GM19452 (cell line): ENCODE results near the gene MED9.

Experiments
- ATAC-seq: cut with Tn5 transposase; IDR thresholded peaks from one replicate; pipeline ENCODE4 v1.9.1; 2021; ENCODE audit not compliant: unreplicated experiment

MED9 gene

GRCh38 chr17:17533901-17534441 lies 57.2 kb downstream of the MED9 start:
- no peak for ATAC-seq

DNA sequence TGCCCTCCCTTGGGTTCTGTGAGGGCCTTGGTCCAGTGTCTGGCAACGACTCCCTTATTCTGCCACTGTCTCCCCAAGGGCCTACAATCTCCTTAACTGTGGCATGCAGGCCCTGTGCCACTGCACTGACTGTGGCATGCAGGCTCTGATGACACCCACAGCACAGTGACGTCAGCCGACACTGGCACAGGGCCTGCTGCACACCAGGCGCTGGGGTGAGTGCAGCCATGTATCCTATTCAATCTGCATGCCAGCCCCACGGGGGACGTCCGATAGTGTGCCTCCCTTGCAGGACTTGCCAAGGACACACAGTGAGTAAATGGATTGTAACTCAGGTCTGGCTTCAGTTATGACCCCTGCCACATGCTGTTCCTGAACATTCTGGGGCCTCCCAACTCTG lies 59.2 kb downstream of the MED9 start:
- no peak for ATAC-seq

- ATAC-seq = no peak
These were observed 59.9 kb downstream of the MED9 start for GRCh38 chr17:17536702-17537101.

DNA sequence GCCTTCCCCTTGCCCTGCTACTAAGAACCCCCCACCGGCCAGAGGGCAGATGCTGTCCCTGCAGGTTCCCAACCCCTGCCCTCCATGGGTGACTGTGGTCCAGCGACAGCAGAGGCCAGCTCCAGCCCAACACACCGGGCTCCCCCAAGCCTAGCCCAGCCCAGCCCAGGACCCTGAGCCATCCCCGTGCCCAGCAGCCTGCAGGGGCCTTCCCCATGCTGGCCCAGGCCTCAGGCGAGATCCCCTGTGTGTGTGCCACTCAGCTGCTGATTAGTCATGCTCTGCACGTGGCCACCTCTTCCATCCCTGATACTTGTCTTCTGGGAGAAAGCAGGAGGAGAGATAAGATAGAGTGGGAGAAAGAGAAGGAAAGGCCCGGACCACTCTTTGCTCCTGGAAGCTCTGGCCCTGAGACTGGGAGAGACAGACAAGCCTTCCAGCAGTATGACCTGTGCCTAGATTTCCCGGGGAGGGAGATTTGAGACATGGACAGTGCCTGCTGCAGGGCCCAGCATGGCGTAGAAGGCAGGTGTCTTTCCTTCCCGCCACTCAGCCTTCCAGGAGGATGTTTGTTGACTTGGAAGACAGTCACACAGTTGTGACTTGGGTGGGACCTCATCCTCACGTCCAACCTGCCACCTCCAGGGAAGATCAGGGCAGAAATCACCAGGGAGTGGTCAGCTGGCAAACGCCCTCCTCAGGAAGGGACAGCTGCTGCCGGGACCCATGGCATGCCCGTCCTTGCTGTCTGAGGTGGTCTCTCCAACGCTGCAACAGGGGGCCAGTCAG lies 60.7 kb downstream of the MED9 start:
- ATAC-seq = no peak

DNA sequence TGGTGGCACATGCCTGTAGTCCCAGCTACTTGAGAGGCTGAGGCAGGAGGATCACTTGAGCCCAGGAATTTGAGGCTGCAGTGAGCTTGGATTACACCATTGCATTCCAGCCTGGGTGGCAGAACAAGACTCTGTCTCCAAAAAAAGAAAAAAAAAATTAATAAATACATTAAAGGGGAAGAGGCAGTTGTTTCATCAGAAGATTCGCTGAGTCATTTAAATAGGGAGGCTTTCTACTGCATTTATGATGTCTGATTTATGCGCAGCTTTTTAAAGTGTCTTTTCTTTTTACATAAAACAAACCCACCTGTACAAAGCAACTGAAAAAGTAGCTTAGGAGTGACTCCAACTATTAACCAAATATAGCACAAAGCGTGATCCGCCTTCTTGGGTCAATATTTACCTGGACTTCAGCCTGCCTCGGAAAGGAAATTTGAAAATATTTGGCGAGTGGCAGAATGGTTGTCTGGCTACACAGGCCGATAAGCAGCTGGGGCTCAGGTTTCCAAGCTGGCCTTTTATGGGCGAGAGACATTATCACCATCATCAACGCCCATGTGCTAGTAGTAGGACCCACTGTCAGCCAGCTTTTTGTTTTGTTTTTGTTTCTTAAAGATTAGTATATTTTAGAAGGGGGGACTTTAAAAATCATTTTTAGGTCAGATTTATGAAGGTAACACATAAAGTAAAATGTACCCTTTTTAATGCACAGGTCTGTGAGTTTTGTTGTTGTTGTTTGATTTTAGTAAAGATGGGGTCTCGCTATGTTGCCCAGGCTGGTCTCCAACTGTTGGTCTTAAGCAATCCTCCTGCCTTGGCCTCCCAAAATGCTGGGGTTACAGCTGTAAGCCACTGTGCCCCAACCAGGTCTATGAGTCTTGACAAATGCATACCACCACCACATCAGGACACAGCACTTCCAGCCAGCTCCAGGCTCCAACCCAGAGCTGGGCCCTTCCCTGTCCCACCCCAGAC lies 61.9 kb downstream of the MED9 start:
- ATAC-seq = no peak

- ATAC-seq = no peak
These were observed 62.8 kb downstream of the MED9 start for GRCh38 chr17:17539591-17539990.

DNA sequence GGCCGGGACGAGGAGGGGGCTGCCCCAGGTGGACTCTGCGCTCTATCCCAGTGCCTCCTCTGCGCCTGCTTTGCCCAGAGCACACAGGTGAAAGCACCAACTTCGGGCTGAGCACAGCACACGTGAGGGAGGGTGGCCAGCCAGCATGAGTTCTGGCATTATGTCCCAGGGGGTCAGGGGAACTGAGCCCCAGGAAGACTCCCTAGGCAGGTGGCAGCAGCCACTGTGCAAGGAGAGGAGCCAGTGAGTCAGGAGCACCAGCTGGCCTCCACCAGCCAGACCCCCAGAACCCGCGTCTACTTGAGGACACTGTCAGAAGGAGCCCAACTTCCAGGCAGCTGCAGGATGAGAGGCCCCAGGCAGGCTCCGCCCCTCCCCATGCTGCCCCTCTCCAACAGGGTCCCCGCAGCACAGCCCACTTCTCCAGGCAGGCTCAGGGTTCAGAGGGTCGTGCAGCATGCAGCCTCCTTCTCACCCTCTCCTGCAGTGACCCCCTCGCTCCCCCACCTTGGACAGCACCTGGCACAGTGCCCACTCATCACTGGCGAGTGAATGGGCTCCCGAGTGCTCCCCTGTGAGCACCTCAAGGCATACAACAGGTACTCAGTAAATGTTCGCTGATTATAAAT lies 63.6 kb downstream of the MED9 start:
- ATAC-seq = no peak

GRCh38 chr17:17540935-17541639 lies 64.3 kb downstream of the MED9 start:
- no peak for ATAC-seq

DNA sequence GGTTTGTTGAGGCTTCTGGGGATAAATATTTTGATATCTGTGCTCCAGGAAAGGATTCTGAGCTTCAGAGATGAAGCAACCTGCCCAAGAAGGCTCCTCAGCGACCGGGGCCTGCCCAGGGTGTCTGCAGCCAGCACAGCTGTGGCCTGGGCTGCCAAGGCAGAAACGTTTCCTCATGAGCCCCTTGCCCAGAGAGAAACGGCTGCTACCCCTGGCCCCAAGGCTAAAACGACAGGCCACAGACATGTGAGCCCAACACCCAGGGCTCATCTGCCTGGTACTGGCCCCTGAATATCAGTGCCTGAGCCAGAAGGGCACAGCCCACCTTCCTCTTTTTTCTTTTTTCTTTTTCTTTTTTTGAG lies 64.8 kb downstream of the MED9 start:
- no peak for ATAC-seq
